ENCODE data around the gene CYP26A1.

DNA sequence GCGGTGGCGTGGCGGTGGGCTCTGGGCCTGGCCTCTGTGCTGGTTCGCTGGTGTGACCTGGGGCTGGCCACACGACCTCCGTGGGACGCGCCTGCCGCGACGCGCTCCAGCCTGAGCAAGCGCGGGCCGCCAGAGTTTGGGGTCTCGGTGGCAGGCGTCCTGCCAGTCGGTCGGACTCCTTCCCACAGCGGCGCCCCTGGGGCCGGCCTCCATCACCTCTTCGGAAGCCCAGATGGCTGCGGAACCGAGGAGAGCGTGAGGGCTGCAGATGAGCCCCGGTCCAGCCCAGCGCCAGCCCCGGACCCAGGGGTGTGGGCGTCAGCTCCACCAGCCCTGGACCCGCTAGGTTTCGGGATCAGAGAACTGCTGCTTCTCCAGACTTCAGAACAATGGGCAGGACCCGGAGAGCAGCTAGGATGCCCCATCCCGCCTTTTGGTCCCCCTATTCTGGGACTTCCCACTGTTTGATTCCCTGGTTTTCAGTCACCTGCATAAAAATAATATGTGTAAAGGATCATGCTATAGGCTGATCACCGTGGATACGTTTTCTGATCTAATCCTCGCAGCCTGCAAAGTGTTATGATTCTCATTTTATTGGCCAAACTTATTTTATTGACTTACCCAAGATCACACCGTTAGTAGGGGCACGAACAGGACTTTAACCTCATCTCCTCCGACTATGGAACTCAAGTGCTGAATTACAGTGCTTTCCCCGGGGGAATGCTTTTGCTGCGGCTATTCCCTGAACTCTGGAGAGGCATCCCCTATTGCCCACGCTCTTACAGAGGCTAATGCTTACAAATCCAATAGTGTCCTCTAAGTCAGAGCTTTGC lies 10.3 kb upstream of the CYP26A1 start:
- TF ChIP-seq, protein P1, sequence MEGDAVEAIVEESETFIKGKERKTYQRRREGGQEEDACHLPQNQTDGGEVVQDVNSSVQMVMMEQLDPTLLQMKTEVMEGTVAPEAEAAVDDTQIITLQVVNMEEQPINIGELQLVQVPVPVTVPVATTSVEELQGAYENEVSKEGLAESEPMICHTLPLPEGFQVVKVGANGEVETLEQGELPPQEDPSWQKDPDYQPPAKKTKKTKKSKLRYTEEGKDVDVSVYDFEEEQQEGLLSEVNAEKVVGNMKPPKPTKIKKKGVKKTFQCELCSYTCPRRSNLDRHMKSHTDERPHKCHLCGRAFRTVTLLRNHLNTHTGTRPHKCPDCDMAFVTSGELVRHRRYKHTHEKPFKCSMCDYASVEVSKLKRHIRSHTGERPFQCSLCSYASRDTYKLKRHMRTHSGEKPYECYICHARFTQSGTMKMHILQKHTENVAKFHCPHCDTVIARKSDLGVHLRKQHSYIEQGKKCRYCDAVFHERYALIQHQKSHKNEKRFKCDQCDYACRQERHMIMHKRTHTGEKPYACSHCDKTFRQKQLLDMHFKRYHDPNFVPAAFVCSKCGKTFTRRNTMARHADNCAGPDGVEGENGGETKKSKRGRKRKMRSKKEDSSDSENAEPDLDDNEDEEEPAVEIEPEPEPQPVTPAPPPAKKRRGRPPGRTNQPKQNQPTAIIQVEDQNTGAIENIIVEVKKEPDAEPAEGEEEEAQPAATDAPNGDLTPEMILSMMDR (conservative IDR thresholded peaks at IDR 0.05; ENCODE audit: low read depth, low read length): no peak
- TF ChIP-seq EZH2 (IDR thresholded peaks at IDR 0.05; ENCODE audit: borderline replicate concordance, low read depth, low read length, poor library complexity, severe bottlenecking): no peak
